ENCODE measurements around the gene NTM.
A peak's percentile ranks its signal among the peaks of the same experiment; 100 is the strongest.

Gene NTM

GRCh38 chr11:131572423-131572822 lies 202.0 kb downstream of the NTM start:
- DNase-seq, result no peak

DNA sequence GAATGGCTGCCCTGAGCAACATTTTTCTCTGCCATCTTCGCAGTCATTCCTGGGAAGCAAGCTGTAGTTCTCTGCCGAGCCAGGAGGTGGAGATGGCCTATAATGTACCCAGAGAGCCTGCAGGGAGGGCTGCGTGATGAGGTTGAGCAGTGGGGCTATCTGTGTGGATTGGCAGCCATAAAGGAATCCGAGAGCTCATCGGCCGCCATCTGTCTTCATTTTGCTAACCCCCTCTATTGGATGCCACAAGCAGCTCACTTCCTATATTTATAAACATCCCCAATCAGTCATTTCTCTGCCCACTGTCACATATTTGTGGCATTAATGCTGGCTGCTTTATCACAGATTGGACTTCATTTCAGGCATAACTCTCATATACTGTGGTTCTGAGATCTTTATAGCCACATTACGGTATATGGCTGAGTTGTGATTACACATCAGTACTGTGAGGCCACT lies 209.5 kb downstream of the NTM start:
- peak; percentile 45 for DNase-seq

- DNase-seq, result no peak
Observed at GRCh38 chr11:131580476-131580875, 210.1 kb downstream of the NTM start.

GRCh38 chr11:131581046-131581445 lies 210.6 kb downstream of the NTM start:
- no peak for DNase-seq

GRCh38 chr11:131582021-131582525 lies 211.7 kb downstream of the NTM start:
- DNase-seq, result no peak

- DNase-seq, result no peak
Observed at GRCh38 chr11:131583421-131583820, 213.0 kb downstream of the NTM start.

- DNase-seq, result no peak
Observed at GRCh38 chr11:131583938-131584337, 213.5 kb downstream of the NTM start.

GRCh38 chr11:131584785-131585592 lies 214.6 kb downstream of the NTM start:
- no peak for DNase-seq

DNA sequence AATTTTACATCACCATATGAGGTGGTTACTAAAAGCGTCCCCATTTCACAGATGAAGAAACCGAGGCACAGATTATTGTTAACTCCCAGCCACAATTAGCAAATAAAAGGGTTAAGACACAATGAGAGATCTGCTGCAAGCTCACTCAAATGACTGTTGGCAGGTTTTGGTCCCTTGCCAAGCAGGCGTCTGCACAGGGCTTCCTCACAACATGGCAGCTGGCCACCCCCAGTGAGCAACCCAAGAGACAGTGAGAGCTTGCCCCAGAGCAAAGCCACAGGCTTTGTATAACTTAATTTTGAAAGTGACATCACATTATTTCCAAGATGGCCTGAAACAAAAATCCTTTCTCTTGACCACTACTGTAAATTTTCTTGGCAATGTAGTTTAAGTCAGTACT lies 217.6 kb downstream of the NTM start:
- no peak for DNase-seq

- no peak for DNase-seq
Observed at GRCh38 chr11:131591051-131591461, 220.6 kb downstream of the NTM start.

GRCh38 chr11:131592152-131592551 lies 221.7 kb downstream of the NTM start:
- DNase-seq, result no peak

DNA sequence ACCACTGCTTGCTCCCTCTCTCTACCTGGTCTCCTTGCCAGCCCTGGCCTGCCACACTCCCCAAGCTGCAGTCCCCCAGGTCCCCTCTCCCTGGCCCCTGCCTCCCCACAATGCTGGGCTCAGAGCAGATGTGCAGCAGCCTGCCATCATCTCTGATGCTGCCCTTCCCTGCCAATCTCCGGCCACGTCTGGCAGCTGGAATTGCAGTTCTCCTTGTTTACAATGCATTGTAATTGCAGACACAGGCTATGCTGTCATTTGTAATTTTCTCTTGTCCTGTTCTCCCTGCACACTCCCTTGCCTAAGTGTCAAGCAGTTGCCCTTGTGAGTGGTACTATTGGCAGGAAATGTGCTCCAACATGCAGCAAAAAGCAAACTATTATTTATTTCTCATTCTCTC lies 222.3 kb downstream of the NTM start:
- DNase-seq, result peak; percentile 72

- no peak for DNase-seq
Observed at GRCh38 chr11:131593301-131593700, 222.9 kb downstream of the NTM start.

- no peak for DNase-seq
Observed at GRCh38 chr11:131595797-131596196, 225.4 kb downstream of the NTM start.

DNA sequence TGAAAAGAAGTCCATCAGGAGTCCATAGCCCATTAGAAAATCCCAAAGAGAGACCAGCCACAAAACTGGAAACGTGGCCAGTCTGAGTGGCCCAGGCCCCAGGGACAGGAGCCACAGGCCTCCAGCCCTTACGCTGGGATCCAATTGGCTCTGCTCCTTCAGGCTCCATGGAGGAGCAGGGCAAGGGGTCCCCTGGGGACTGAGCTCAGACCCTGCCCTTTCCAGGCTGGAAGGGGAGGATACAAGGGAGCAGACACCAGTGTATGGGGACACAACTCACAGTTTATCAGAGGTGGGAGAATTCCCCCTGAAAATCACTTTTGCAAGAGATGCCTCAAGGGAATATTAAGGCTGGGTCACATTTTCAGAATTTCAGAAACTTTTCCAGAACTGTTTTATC lies 227.5 kb downstream of the NTM start:
- no peak for DNase-seq

DNA sequence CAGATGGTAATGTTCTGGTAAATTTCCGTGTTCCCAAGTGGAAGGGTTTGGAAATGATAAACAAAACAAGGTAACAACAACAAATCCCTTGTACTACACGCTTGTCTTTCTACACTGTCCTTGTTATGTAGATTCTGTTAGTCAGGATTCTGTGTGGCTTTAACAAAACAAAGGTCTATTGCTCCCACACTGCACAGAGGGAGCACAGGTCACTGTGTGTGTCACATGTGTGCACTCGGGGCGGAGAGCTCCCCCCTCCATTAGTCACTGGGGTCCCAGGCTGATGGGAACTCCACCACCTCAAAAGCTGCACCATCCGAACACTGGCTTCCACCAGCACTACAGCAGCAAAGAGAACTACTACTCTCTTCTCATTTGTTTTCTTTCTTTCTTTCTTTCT lies 227.9 kb downstream of the NTM start:
- no peak for DNase-seq

- no peak for DNase-seq
Observed at GRCh38 chr11:131599285-131599684, 228.9 kb downstream of the NTM start.

DNA sequence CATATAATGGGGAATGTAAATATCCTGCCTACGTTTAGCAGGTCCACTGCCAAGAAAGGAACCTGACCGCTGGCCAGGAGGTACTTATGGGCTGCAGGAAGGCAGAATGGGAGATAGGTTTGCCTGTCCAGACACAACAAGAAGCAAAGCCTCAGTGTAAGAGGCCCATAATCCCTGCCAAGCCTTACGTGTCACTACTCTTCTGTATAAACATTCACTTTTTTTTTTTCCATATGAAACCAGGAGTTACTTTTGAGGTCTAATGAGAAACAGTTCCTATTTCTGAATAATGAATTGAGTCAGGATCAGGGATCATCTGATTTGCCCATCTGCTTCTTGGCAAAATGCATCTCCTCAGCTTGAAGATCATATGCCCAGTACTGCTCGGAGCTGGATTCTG lies 230.2 kb downstream of the NTM start:
- DNase-seq, result peak; percentile 81

DNA sequence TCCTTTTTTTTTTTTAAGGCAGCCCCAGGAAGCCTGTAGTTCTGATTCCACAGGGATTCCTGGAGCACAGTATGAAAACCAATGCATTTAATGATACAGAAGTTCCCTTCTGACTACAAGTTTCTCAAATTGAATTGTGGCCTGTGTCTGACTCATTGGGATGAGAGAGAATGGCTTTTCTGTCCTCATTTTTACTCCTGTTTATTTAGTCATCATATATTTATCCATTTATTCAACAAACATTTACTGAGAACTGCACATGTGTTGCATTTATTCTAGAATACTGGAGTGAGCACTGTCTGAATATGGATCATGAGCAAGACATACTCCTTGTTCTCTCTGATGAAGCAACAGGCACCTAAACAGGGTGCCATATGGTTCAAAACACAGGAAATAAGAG lies 231.2 kb downstream of the NTM start:
- no peak for DNase-seq

DNA sequence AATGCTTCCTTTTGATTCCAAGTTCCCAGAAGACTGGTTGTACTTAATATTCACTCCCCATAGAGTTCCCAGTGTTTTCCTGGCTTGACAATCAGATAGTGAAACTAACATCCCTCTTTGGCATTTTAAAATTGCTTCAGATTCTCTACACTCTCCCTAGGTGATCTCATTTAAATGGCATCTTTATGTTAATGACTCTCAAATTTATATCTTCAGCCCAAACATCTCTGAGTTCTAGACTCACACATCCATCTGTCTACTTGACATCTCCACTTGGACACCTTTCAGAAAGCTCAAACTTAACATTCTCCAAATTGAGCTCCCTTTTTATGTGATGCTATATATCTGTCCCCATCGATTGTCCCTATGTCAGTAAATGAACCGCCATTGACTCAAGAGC lies 232.0 kb downstream of the NTM start:
- no peak for DNase-seq

DNA sequence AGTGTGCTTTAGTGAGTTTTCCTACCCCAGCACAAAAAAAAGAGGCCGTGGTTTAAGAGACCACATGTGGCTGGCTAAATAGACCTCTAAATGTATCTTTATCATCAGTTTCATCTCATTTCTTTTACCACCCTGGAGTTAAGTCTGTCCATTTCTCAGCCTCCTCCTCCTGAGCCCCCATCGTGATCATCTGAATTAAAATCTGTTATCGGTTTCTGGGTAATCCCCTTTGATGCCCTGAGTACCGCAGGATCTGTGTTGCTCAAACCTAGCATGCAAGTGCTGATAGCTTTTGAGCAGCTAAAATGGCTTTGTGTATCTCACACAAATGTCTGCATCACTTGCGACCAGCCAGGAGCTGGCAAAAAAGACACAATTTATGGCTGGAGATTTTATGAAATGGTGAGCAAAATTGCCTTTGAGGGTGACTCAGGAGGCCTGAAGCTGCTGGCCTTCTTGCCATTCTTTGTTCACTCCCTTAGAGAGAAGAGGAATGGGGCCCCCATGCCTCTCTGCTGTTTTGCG lies 236.5 kb downstream of the NTM start:
- DNase-seq, result no peak

DNA sequence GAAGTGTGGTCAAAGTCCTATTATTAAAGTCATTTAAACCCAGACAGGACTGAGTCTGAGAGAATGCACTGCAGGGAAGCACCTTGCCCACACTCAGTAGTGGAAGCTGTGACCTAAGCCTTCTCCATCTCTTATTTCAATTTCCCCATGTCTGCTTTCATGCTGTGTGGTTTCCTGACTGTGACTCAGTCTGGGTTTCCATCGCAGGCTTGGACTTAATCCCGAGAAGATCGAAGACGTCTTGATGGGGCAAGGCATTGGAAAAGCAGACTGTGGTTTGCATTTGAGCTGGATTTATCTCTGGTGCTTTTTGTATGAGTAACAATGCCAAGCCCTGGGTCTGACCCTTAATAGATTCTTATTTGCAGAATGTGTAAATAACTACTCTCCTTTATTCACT lies 238.9 kb downstream of the NTM start:
- DNase-seq, result no peak

GRCh38 chr11:131609921-131610320 lies 239.5 kb downstream of the NTM start:
- DNase-seq, result no peak

DNA sequence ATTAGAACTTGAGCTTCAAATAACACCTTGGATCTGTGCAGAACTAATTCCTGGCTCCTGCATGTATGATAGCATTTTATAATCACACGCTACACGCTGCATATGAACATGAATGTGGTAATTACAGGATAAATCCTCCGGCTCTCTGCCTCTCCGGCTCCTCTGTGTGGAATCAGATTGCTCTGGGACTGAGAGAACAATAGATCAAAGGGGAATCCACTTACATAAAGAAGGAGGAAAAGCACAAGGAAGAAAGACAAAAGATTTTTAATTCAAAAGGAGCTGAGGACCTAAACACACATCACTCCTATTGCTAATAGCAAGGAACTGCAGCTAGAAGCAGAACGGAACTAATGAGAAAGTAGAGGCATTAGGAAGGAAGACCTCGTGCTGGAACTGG lies 240.9 kb downstream of the NTM start:
- DNase-seq, result no peak

DNA sequence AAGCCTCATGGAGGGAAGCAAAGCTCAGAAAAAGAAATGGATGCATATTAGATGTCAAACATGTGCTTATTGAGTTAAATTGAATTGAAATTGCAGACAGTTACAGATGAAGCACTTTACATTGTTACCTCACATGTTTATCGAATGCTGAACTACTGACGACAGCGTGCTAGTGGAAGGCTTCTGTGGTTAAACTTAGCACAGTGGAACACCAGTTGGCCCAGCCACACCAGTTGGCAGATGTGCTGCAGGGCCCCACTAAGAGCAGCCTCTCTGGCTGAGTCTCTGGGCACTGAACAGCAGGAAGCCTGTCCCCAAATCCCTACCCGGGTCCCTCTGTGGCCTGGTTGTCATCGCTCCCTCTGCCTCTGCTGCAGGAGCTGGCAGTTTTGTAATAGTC lies 242.1 kb downstream of the NTM start:
- DNase-seq, result no peak
